Suprapubic skin (tissue), 4 donors: ENCODE measurements around the gene GRAPL. TPM values are rescaled to one million over a fixed set of nuclear protein-coding genes. Genes with fewer than 3 reads are reported as not detected.
"Not testable (repeated sequence)": the region's sequence is repeated elsewhere in the genome, so short reads cannot be mapped to it uniquely, and the experiment has no call there.

Experiments used
- DNase-seq, 2 donors: peaks; one replicate each; pipeline ENCODE4 v3.0.0-alpha.2; 2019; ENCODE audit warnings: low spot score in 2 of 2
- H3K27ac ChIP-seq: fragments of 200-600 bp; sonication (generic); one replicate; pipeline ENCODE4 v1.5.1; 2019
- H3K27me3 ChIP-seq: fragments of 200-600 bp; sonication (generic); one replicate; pipeline ENCODE4 v1.5.1; 2019
- H3K36me3 ChIP-seq: fragments of 200-600 bp; sonication (generic); one replicate; pipeline ENCODE4 v1.5.1; 2019
- H3K4me1 ChIP-seq: fragments of 200-600 bp; sonication (generic); one replicate; pipeline ENCODE4 v1.5.1; 2019
- H3K4me3 ChIP-seq: fragments of 200-600 bp; sonication (generic); one replicate; pipeline ENCODE4 v1.5.1; 2019; ENCODE audit warnings: mild to moderate bottlenecking
- H3K9me3 ChIP-seq: fragments of 200-600 bp; sonication (generic); one replicate; pipeline ENCODE4 v1.5.1; 2019
- POLR2A ChIP-seq, 2 donors: fragments of 450-650 bp; IDR thresholded peaks; one replicate each; pipeline ENCODE4 v1.6.1; 2017; ENCODE audit warnings: antibody characterized with exemption in 2 of 2, mild to moderate bottlenecking in 2 of 2, moderate library complexity in 2 of 2
- WGBS: methylation state at CpG from one replicate; pipeline ENCODE4 v1.1.5; 2018; 5-methylcytosine and 5-hydroxymethylcytosine counted together
- total RNA-seq, 4 donors: library from RNA; depleted of rRNA; stranded (reverse); fragments of >200 nt; gene quantifications; one replicate each; pipeline ENCODE4 v1.1.0, GENCODE V29; 2016
- TF ChIP-seq, protein P1 (sequence below), 2 donors: fragments of 200-600 bp in 1 of 2; fragments of 450-650 bp in 1 of 2; sonication (generic) in 1 of 2; IDR thresholded peaks; one replicate each; pipeline ENCODE4 v1.5.1; 2016 to 2019; ENCODE audit warnings: antibody characterized with exemption in 2 of 2, mild to moderate bottlenecking in 1 of 2, moderate library complexity in 1 of 2

Gene GRAPL
- total RNA-seq, 4 donors from 2014 or later, result 1.9 to 8.4 TPM; not detected in 2

DNA sequence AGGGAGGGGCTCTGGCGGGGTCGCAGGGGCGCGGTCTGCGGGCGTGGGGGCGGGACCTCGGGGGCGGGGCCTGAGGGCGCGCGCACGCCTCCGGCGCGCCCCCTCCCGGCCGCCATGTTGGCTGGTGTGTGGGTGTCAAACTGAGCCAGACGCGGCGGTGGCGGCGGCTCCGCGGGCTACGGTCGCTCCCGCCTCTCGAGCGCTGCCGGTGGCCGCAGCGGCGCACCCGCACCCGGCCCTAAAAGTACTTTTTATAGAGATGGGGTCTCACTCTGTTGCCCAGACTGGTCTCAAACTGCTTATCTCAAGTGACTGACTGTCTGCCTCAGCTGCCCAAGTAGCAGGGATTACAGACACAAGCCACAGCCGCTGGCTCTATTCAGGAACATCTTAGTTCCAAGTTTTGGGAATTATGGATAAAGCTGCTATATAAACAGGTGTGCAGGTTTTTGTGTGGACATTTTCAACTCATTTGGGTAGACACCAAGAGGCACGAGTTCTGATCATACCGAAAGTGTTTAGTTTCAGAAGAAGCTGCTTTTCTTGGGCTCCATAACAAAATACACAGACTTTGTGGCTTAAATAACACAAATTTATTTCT lies 16.2 kb upstream of the GRAPL start:
- Histone ChIP-seq H3K27ac (peak overlapping the region; percentile 93), H3K4me3 (peak overlapping the region; percentile 65)
- not testable (repeated sequence) for H3K27me3 ChIP-seq, H3K4me1 ChIP-seq, H3K9me3 ChIP-seq, H3K36me3 ChIP-seq
- no CpG with 5 or more reads among the region's 39 CpGs for WGBS
- TF ChIP-seq, protein P1, sequence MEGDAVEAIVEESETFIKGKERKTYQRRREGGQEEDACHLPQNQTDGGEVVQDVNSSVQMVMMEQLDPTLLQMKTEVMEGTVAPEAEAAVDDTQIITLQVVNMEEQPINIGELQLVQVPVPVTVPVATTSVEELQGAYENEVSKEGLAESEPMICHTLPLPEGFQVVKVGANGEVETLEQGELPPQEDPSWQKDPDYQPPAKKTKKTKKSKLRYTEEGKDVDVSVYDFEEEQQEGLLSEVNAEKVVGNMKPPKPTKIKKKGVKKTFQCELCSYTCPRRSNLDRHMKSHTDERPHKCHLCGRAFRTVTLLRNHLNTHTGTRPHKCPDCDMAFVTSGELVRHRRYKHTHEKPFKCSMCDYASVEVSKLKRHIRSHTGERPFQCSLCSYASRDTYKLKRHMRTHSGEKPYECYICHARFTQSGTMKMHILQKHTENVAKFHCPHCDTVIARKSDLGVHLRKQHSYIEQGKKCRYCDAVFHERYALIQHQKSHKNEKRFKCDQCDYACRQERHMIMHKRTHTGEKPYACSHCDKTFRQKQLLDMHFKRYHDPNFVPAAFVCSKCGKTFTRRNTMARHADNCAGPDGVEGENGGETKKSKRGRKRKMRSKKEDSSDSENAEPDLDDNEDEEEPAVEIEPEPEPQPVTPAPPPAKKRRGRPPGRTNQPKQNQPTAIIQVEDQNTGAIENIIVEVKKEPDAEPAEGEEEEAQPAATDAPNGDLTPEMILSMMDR (IDR thresholded peaks at IDR 0.05), result peak in 1 of 2 donors; percentile 61
- peak in 1 of 2 donors; percentile 55 for TF ChIP-seq POLR2A (IDR thresholded peaks at IDR 0.05)
- peak; percentile 67 to 75 for DNase-seq

DNA sequence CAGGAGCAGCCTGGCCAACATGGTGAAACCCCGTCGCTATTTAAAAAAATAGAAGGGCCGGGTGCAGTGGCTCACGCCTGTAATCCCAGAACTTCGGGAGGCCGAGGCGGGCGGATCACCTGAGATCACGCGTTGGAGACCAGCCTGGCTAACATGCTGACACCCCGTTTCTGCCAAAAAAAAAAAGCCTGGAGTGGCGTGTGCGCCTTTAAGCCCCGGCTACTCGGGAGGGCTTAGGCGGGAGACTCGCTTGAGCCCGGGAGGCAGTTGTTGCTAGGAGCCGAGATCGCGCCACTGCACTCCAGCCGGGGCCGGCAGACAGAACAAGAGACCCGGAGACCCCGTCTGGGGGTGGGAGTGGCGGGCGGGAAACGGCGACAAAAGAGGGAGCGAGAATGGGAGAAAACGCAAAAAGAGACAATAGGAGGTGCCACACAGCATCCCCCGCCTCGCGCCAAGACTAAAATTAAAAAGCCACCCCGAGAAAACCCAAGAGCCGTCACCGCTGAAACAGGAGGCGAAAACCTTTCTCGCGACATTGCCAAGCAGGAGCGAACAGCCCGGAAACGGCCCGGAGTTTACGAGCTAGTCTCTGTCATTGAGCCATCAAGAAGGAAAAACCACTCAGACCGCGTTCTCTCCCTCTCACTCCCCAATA lies 15.5 kb upstream of the GRAPL start:
- not testable (repeated sequence) for H3K36me3 ChIP-seq, H3K4me1 ChIP-seq, H3K27me3 ChIP-seq, H3K9me3 ChIP-seq
- Histone ChIP-seq H3K4me3 (peak overlapping the region; percentile 65), H3K27ac (peak overlapping the region; percentile 91)
- peak in 1 of 2 donors; percentile 70 for TF ChIP-seq POLR2A (IDR thresholded peaks at IDR 0.05)
- peak; percentile 78 to 83 for DNase-seq
- no CpG with 5 or more reads among the region's 47 CpGs for WGBS

DNA sequence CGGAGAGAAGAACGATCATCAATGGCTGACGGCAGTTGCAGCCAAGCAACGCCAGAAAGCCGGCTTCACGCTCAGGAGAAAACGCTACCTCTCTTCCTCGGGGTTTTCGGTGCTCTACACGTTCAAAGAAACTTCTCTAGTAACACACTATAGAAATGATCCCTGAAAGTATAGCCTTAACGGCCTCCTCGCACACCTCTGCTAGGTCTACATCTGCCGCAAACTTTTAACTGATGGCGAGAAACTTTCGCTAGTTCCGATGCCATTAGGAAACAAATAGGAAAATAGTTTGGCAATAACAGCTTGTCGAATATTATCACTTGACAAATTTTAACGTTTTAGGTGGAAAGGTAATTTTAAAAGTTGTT lies 14.9 kb upstream of the GRAPL start:
- not testable (repeated sequence) for DNase-seq, H3K27me3 ChIP-seq, H3K9me3 ChIP-seq, H3K27ac ChIP-seq, H3K4me3 ChIP-seq, H3K36me3 ChIP-seq, H3K4me1 ChIP-seq
- WGBS, result no CpG with 5 or more reads among the region's 18 CpGs

DNA sequence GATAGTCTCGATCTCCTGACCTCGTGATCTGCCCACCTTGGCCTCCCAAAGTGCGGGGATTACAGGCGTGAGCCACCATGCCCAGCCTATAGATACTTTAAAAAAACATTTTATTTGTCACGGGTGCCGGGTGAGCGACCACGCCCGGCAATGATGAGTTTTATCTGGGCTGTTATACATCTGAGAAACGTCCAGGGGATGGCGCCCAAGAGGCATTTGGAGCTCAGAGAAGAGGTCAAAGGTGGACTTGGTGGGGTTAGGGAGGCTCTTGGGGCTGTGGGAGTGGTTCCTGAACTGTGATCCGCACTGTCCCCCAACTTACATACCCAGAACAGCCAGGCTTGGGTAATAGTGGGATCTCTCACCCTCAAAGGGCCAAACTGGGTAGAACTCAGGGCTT lies 8.7 kb upstream of the GRAPL start:
- not testable (repeated sequence) for H3K27me3 ChIP-seq, H3K4me1 ChIP-seq, H3K36me3 ChIP-seq, H3K27ac ChIP-seq, DNase-seq, H3K4me3 ChIP-seq, H3K9me3 ChIP-seq
- WGBS, result no CpG with 5 or more reads among the region's 12 CpGs

DNA sequence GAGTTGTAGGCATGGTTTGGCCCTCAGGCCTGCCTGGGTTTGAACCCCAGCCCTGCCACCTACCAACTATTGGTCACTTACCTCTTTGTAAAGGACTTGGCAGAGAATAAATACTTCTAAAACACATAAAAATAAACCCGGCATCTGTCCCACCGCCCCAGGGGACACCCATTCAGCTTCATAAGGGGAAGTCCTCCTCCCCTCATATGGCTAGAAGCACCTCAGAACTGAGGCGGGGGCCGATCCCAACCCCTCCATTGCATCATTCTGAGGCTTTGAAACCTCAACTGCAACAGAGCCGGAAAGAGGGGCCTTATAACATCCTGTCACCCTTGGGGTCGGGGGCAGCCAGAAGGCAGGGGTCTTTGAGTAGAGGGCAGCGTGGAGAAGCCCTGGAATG lies 2.1 kb upstream of the GRAPL start:
- not testable (repeated sequence) for H3K4me1 ChIP-seq, H3K36me3 ChIP-seq, H3K9me3 ChIP-seq, H3K4me3 ChIP-seq, H3K27ac ChIP-seq, H3K27me3 ChIP-seq, DNase-seq
- WGBS, result no CpG with 5 or more reads among the region's 7 CpGs

DNA sequence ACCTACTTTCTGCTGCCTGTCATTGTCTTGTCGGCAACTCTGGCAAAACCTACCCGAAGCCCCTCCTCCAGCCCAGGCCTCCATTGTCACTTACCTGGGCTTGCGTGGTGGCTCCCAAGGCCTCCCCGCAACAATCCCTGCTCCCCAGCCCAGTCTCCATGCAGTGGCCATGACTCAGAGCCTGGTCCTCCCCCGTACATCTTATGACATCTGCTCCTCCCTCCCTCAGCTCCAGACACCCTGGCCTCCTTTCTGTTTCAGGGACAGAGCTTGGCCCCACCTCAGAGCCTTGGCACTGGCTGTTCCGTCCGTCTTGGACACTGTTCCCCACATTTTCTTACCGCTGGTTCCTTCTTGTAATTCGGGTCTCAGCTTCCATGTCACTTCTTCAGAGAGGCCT lies 2.1 kb downstream of the GRAPL start:
- H3K36me3 ChIP-seq, H3K27ac ChIP-seq, H3K27me3 ChIP-seq, H3K4me1 ChIP-seq, DNase-seq, H3K9me3 ChIP-seq, H3K4me3 ChIP-seq: not testable (repeated sequence)
- no CpG with 5 or more reads among the region's 9 CpGs for WGBS

DNA sequence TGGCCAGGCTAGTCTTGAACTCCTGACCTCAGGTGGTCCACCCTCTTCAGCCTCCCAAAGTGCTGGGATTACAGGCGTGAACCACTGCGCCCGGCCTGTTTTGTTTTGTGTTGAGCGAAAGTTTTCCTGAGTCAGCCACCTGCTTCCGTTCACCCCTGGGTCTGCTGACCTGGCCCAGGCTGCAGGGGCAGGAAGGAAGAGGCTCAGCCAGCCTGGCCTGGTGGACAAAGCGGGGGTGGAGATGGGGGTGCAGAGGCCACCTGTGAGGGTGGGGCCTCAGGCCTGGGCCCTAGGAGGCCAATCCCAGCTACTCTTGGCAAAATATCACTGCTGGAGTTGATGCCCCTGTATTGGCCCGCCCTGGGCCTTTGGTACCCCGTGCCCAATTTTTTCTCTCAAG lies 3.7 kb downstream of the GRAPL start:
- not testable (repeated sequence) for H3K27ac ChIP-seq, H3K9me3 ChIP-seq, H3K27me3 ChIP-seq, H3K4me1 ChIP-seq, DNase-seq, H3K4me3 ChIP-seq, H3K36me3 ChIP-seq
- no CpG with 5 or more reads among the region's 8 CpGs for WGBS

DNA sequence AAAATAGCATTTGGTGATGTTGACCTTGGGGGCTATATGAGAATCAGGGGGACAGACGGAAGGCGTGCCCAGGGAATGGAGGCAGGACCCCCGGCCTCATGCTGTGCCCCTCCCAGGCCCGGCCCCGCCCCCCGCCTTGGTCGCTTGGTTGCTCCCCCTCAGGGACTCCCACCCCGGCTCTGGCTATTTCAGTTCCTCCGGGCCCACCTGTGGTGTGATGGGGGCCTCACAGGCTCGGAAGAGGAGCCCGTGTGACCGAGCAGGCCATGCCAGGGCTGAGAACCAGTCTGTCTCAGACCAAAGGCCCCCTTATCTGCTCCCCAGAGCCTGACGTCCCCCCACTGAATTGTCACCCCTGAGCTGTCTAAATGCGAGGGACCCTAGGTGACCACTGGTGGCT lies 4.4 kb downstream of the GRAPL start:
- H3K36me3 ChIP-seq, H3K4me3 ChIP-seq, H3K27me3 ChIP-seq, DNase-seq, H3K4me1 ChIP-seq, H3K9me3 ChIP-seq, H3K27ac ChIP-seq: not testable (repeated sequence)
- no CpG with 5 or more reads among the region's 14 CpGs for WGBS

DNA sequence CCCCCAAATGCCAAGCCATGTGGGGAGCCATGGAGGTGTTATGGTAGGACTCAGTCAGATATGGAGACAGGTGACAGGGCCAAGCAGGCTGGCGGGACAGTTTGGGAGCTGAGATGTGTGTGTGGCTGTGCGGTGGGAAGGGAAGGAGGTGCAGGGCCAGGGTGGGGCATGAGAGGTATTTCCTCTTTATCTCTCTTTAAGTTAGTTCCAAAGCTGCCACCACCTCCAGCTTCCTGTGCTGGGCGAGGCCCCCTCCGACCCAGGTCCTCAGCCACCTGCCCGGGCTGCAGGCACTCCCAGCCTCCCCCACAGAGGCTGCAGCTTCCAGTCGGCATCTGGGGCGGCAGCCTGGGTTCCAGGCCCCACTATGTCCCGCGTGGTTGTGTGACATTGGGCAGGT lies 6.4 kb downstream of the GRAPL start:
- not testable (repeated sequence) for H3K36me3 ChIP-seq, H3K27me3 ChIP-seq, H3K27ac ChIP-seq, H3K4me3 ChIP-seq, H3K4me1 ChIP-seq, DNase-seq, H3K9me3 ChIP-seq
- WGBS, result no CpG with 5 or more reads among the region's 9 CpGs

DNA sequence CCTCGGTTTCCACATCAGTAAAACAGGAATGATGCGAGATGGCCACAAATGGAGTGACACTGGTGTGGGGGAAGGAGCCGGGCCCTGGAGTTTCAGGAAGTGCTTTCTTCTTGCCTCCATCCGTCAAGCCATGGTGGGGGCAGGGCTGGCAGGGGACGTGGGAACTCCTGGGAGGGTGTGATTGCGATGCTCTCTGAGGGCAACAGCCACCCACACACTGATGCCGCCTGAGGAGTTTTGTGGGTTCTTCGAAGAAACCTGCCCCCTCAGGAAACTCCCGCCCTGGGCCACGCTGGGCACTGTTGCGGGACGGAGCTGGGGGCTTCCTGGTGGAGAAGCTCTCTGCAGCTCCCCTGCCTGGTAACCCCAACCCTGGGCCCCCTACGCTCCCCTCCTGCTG lies 8.0 kb downstream of the GRAPL start:
- H3K9me3 ChIP-seq, DNase-seq, H3K27me3 ChIP-seq, H3K27ac ChIP-seq, H3K36me3 ChIP-seq, H3K4me3 ChIP-seq, H3K4me1 ChIP-seq: not testable (repeated sequence)
- no CpG with 5 or more reads among the region's 13 CpGs for WGBS

DNA sequence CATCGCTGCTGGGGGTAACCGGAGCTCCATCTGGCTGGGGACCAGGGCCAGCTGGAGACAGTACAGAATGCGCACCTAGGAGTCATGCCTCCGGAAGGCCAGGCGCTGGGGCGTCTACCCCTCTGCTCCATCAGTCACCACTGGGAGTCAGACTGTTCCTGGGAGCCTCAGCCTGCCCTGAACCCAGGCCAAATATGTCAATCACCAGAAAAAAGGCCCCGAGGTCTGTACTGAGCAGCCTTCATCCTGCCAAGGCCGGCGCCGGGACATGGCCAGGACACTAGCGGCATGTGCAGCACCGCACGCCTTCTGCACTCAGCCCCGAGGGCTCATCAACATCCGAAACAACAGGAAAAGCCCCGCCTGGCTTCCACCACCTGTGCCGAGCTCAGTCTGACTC lies 8.7 kb downstream of the GRAPL start:
- not testable (repeated sequence) for H3K4me3 ChIP-seq, H3K9me3 ChIP-seq, H3K36me3 ChIP-seq, H3K27ac ChIP-seq, H3K27me3 ChIP-seq, H3K4me1 ChIP-seq, DNase-seq
- WGBS, result no CpG with 5 or more reads among the region's 17 CpGs

DNA sequence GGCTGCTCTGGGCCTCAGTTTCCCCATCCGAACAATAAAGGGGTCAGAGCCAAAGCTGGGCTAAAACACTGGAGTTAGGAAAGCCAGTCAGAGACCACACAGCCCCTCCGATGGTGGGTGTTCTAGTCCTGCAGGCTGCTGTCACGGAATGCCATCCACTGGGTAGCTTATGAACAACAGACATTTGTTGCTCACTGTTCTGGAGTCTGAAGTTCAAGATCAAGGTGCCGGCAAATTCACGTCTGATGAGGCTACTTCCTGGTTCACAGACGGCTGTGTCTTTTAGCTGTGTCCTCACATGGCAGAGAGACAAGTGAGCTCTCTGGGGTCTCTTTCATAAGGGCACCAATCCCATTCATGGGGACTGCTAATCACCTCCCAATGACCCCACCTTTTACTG lies 9.2 kb downstream of the GRAPL start:
- not testable (repeated sequence) for H3K4me3 ChIP-seq, H3K9me3 ChIP-seq

DNA sequence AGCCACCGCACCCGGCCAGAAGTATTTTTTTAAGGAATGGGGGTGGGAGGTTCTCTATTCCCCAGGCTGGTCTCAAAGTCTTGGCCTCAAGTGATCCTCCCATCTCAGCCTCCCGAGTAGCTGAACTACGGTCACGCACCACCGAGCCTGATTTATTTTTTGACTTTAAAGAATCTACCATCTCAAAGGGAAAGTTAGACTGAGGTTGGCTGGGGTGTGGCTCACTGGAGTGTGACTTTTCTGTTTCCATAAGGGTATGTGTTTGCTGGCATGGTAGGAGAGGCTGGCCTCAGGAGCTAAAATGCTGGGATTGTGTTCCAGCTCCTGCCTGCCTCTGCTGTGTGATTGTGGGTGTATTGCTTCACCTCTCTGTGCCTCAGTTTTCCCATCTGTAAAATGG lies 10.6 kb downstream of the GRAPL start:
- not testable (repeated sequence) for H3K36me3 ChIP-seq
- WGBS, result no CpG with 5 or more reads among the region's 6 CpGs

More for the DNA sequence above, 9.2 kb downstream of the GRAPL start:
- no CpG with 5 or more reads among the region's 6 CpGs for WGBS
- not testable (repeated sequence) for DNase-seq, H3K27ac ChIP-seq, H3K36me3 ChIP-seq, H3K27me3 ChIP-seq, H3K4me1 ChIP-seq

More for the DNA sequence above, 10.6 kb downstream of the GRAPL start:
- not testable (repeated sequence) for H3K27ac ChIP-seq, H3K4me3 ChIP-seq, H3K4me1 ChIP-seq, H3K27me3 ChIP-seq, H3K9me3 ChIP-seq, DNase-seq
